GM21723 (cell line): ENCODE measurements around the gene MSANTD2.

ENCODE experiments used
- ATAC-seq: cut with Tn5 transposase; IDR thresholded peaks from one replicate; pipeline ENCODE4 v1.9.1; 2021; ENCODE audit warnings: mild to moderate bottlenecking, moderate library complexity; ENCODE audit not compliant: unreplicated experiment

The MSANTD2 gene

GRCh38 chr11:124821995-124822730 is 22.0 kb upstream of the MSANTD2 start:
- no peak for ATAC-seq

- no peak for ATAC-seq
Observed at GRCh38 chr11:124817036-124817435, 16.8 kb upstream of the MSANTD2 start.

GRCh38 chr11:124814739-124815138 is 14.5 kb upstream of the MSANTD2 start:
- no peak for ATAC-seq

GRCh38 chr11:124812876-124813275 is 12.7 kb upstream of the MSANTD2 start:
- ATAC-seq: no peak

DNA sequence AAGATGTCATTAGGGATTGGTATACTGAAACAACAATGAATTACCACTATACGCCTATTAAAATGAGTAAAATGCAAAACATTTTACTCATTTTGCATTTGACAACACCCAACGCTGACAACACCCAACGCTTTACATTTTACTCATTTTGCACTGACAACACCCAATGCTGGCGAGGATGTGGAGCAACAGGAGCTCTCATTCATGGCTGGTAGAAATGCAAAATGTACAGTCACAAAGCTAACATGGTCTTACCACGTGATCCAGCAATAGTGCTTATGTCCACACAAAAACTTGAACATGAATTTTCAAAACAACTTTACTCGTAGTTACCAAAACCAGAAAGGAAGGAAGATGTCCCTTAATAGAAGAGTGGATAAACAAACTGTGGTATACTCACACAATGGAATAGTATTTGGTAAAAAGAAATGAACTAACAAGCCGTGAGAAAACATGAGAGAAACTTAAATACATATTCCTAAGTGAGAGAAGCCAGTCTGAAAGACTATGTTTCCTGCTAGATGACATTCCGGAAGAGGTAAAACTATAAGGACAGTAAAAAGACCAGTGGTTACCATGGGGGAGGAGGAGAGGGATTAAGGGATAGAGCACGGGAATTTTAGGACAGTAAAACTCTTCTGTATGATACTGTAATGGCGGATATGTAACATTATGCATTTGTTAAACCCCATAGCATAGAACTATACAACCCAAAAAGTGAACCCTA is 11.4 kb upstream of the MSANTD2 start:
- ATAC-seq: no peak

- ATAC-seq: no peak
Observed at GRCh38 chr11:124807660-124808270, 7.6 kb upstream of the MSANTD2 start.

- no peak for ATAC-seq
Observed at GRCh38 chr11:124807201-124807600, 7.0 kb upstream of the MSANTD2 start.

GRCh38 chr11:124804884-124805283 is 4.7 kb upstream of the MSANTD2 start:
- no peak for ATAC-seq

DNA sequence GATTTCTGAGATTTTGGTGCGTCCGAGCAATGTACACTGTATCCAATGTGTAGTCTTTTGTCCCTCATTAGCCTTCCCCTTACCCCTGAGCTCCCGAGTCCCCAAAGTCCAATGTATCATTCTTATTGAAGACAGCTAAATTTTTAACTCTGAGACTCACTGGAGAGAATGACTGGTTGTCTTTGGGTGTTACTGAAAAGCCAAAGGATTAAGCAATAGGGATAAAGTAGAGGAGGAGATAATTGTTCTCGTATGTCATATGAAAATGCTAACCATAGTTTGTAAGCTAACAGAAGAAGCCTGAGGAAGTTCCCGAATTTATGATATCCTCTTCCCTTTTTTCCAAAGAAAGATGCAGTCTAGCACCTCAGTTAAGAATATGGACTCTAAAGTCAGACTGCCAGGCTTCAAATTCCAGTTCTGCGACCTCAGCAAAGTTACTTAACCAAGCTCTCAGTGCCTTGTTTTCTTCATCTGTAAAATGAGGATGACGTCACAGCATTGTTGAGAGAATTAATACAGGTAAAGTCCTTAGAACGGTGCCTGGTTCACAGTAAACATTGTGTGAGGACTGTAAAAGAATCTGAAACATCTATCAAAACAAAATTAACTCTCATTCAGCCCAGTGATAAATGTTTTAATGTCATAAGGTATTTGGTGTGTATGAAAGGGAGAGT is 1.6 kb upstream of the MSANTD2 start:
- no peak for ATAC-seq

GRCh38 chr11:124801014-124801413 is 808 bp upstream of the MSANTD2 start:
- no peak for ATAC-seq

DNA sequence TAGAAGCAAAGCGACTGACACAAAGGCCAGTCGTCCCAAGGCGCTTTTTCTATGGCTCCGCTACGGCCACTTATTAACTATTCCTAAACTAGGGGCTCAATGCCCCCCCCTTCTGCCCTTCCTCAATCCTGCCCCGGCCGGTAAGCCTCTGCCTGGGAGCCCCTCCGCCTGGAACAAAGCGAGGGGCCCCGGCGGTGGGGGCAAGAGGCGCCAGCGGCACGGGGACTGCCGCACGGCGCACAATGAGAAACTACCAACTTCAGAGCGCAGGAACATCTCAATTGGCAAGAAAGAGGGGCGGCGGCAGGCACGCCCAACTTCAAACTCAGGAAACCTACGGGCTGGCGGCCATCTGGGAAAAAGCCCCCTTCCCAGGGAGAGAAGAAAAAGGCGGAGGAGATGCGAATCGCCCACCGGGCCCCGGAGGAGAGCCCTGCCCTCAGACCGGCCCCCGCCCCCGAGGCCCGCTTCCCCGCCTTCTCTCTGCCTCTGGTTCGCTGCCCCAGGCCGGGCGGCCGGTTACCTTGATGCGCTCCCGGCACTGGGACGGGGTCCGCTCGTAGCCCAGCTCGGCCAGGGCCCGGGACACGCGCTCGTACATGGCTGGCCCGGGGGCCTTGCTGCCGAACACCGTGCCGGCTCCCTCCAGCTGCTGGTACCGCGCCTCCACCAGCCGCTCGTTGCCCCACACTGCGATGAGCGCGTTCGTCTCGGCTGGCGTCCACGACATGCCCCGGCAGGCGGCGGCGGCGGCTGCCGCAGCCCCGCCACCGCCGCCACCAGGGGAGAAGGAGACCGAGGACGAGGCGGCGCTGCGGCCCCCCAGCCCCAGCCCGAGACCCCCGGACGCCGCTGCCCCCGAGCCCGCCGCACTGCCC is 619 bp downstream of the MSANTD2 start:
- peak; percentile 48 for ATAC-seq

GRCh38 chr11:124798991-124799347 is 1.2 kb downstream of the MSANTD2 start:
- ATAC-seq: peak; percentile 27

- ATAC-seq: no peak
Observed at GRCh38 chr11:124796312-124796711, 3.9 kb downstream of the MSANTD2 start.

DNA sequence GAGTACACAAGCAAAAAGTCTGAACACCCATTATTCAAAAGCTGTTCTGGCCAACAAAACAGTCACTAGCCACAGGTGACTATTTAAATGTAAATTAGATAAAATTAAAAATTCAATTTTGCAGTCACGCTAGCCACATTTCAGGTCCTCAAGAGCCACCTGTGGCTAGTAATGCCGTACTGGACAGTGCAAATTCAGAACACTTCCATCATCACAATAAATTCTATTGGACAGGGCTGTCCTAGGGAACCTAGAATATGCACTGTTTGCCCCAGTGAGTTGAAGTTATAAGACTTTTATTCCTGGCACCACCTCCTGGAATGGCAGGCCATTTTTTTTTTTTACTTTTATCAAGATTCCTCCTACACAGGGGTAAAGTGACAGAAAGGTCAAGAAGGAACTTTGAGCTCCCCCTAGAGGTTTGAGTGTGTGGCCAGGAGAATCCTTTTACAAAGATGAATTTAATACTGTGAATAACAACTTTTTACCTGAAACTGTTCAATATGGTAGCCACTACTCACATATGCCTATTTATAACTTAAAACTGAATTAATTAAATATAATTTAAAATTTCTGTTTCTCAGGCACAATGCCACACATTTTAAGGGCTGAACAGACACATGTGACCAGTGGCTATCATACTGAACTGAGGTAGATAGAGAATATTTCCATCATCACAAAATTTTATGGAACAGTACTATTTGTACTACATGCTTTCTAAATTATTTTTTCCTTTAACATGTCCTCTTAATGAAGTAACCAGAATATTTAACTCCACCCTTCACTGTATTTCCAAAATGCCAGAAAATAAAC is 6.5 kb downstream of the MSANTD2 start:
- peak; percentile 55 for ATAC-seq

DNA sequence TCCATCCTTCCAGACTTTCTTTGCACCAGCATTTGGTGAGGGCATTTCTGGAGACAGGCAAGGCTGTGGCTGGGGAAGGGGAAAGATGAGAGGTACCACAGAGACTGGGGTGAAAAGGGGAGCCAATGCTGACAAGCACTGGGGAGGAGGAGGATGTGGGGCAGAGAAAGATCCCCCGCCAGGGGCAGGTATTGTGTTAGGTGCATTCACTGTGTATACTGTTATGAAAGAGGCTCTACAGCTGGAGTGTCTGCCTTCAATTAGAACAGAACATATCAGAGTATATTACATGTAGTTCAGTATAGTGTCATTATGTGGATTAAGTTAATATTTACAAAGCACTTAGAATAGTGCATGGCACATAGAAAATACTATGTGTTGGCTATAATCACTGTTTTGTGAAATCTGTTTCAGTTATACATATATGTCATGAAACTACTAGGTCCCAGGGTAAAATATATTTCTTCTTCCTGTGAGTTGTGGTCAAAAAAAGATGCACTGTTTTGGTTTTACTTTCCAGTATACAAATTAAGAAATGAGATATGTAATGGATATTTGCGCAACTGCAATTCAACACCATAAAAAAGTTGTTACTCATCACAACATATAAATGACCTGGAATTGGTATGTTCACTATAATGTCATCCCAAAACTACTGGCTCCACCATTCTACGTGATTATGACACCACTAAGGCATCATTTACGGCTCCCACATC is 8.4 kb downstream of the MSANTD2 start:
- peak; percentile 87 for ATAC-seq

- no peak for ATAC-seq
Observed at GRCh38 chr11:124788521-124788920, 11.7 kb downstream of the MSANTD2 start.

DNA sequence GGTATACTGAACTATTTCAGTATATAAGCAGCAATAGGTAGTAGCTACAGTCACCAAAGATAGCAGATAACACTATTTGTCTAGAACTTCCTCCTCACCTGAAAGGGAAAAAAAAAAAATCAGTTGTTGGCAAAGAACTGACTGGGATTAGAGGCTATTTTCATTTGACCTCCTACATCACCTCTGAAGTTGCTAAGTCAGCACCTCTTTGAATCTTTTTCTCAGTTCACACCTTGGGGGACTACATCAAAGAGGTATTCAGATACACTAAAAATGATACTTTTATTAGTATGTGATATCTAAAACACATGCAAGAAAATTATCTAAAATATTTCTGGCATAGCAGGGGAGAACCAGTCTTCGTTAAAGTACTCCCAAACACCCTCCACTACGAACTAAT is 16.2 kb downstream of the MSANTD2 start:
- no peak for ATAC-seq

- no peak for ATAC-seq
Observed at GRCh38 chr11:124783002-124783401, 17.2 kb downstream of the MSANTD2 start.

GRCh38 chr11:124779568-124779967 is 20.6 kb downstream of the MSANTD2 start:
- ATAC-seq: no peak
